K562 (cell line): ENCODE measurements around the gene ANAPC16. TPM values are rescaled to one million over a fixed set of nuclear protein-coding genes. Genes with fewer than 3 reads are reported as not detected.
A peak's percentile ranks its signal among the peaks of the same experiment; 100 is the strongest.

Experiments used
- DPF2 ChIP-seq: fragments of 450-650 bp; IDR thresholded peaks from 2 replicates; pipeline ENCODE4 v1.6.1; 2016
- HNRNPLL ChIP-seq: fragments of 200-400 bp; formaldehyde crosslinking; IDR thresholded peaks from 2 replicates; pipeline ENCODE4 v1.6.1; 2017; ENCODE audit warnings: low read length, low read depth, mild to moderate bottlenecking; ENCODE audit not compliant: poor library complexity, severe bottlenecking
- NCOA2 ChIP-seq, 2 experiments: fragments of 450-650 bp; IDR thresholded peaks; 2 replicates each; pipeline ENCODE4 v1.6.1; 2018; ENCODE audit warnings: mild to moderate bottlenecking in 2 of 2, moderate library complexity in 1 of 2; ENCODE audit not compliant: partially characterized antibody in 2 of 2
- PTTG1 ChIP-seq: fragments of 450-650 bp; IDR thresholded peaks from 2 replicates; pipeline ENCODE4 v1.6.1; 2016; ENCODE audit warnings: low read depth, mild to moderate bottlenecking, missing genetic modification characterization, missing compliant biosample characterization
- RBM15 ChIP-seq: fragments of 200-400 bp; formaldehyde crosslinking; IDR thresholded peaks from 2 replicates; pipeline ENCODE4 v1.6.1; 2018; ENCODE audit warnings: mild to moderate bottlenecking, low read length, moderate library complexity; ENCODE audit not compliant: insufficient read depth
- SAP30 ChIP-seq: fragments of 200-600 bp; sonication (generic); IDR thresholded peaks from 2 replicates; pipeline ENCODE4 v1.6.1; 2012; ENCODE audit warnings: borderline replicate concordance, low read depth, mild to moderate bottlenecking, moderate library complexity, low read length, control low read depth, inconsistent platforms; ENCODE audit not compliant: insufficient read depth, poor library complexity, severe bottlenecking
- SMAD3 ChIP-seq: fragments of 450-650 bp; formaldehyde crosslinking; conservative IDR thresholded peaks from 2 replicates; pipeline ENCODE4 v1.4.0; 2020; ENCODE audit warnings: mild to moderate bottlenecking
- XRCC5 ChIP-seq: fragments of 200-400 bp; formaldehyde crosslinking; IDR thresholded peaks from 2 replicates; pipeline ENCODE4 v1.6.1; 2017; ENCODE audit warnings: low read depth, mild to moderate bottlenecking, low read length
- ZBED1 ChIP-seq: IDR thresholded peaks from 2 replicates; pipeline ENCODE4 v1.6.1; 2014
- ZNF431 ChIP-seq: sonication (generic); formaldehyde crosslinking; IDR thresholded peaks from 2 replicates; pipeline ENCODE4 v1.8.0; 2022; ENCODE audit warnings: mild to moderate bottlenecking, missing genetic modification reagents
- ZNF778 ChIP-seq: fragments of 450-650 bp; formaldehyde crosslinking; IDR thresholded peaks from 2 replicates; pipeline ENCODE4 v1.4.0; 2020; ENCODE audit warnings: mild to moderate bottlenecking, moderate library complexity
- polyA plus RNA-seq, 8 experiments: library from polyadenylated mRNA; depleted of rRNA in 4 of 8; stranded (reverse) in 5 of 8; unstranded in 3 of 8; fragments of >200 nt; fragmentation: Nextera tagmentation in 2 of 8; fragmentation: Illumina TruSeq in 1 of 8; extraction: Ambion mirVana in 2 of 8; extraction: Trizol in 1 of 8; gene quantifications; 2 replicates each; pipeline versions ENCODE4 v1.2.1 to v1.2.3, GENCODE V29; 2011 to 2014; ENCODE audit warnings: inconsistent platforms in 1 of 8, missing spikeins in 1 of 8
- total RNA-seq, 7 experiments: library from RNA; depleted of rRNA in 6 of 7; stranded (reverse); fragments of >200 nt in 6 of 7; fragmentation: Illumina TruSeq in 2 of 7; extraction: Trizol in 2 of 7; gene quantifications; 2 replicates each; pipeline versions ENCODE4 v1.2.1 to v1.2.3, GENCODE V29; 2011 to 2021; ENCODE audit warnings: low replicate concordance in 1 of 7
- TF ChIP-seq, protein P1 (sequence below): fragments of 200-600 bp; sonication (generic); IDR thresholded peaks from one replicate; pipeline ENCODE4 v1.6.1; 2012; ENCODE audit warnings: mild to moderate bottlenecking, low read depth, low read length, inconsistent platforms
- TF ChIP-seq, protein P2 (sequence below): fragments of 450-650 bp; formaldehyde crosslinking; IDR thresholded peaks from 2 replicates; pipeline ENCODE4 v1.4.0; 2020; ENCODE audit warnings: mild to moderate bottlenecking, moderate library complexity

Gene ANAPC16
- total and polyA plus RNA-seq, 9 of the 15 experiments (the other 6 are each of a cell fraction or from before 2014, with no cell fraction given) = 42.6 to 208 (median 108) TPM

DNA sequence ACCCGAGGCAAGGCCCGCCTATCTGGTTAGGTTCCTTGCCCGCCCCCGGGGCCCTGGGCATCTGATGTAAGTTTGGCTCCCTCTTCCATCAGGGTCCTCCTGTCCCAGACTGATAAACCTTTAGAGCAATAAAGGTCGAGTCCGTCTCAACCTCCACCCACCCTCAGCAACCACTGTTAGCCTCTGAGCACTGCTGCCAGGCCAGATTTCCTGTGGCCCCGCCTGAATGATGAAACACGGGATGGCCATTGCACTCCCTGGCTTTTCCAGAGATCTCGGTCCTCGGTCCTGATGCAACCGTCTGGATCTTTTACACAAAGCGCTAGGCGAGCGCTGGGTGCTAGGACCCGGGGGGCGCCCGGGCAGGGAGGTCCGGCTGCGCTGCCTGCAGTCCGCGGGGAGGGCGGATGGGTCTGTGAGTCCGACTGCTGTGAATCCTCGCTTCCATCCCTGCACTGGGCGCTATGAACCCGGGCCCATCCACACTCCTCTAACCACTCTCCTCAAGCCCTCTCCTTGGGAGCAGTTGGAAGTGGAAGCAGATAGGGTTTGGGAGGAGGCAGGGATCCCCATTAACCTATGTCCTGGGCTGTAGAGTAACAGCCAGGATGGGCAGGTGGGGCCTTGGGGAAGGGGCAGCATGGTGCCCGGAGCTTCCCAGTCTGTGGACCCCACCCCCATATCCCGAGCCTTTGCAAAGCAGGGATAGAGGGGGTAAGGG, 57.0 kb downstream of the ANAPC16 start (continued):
- TF ChIP-seq, protein P1, sequence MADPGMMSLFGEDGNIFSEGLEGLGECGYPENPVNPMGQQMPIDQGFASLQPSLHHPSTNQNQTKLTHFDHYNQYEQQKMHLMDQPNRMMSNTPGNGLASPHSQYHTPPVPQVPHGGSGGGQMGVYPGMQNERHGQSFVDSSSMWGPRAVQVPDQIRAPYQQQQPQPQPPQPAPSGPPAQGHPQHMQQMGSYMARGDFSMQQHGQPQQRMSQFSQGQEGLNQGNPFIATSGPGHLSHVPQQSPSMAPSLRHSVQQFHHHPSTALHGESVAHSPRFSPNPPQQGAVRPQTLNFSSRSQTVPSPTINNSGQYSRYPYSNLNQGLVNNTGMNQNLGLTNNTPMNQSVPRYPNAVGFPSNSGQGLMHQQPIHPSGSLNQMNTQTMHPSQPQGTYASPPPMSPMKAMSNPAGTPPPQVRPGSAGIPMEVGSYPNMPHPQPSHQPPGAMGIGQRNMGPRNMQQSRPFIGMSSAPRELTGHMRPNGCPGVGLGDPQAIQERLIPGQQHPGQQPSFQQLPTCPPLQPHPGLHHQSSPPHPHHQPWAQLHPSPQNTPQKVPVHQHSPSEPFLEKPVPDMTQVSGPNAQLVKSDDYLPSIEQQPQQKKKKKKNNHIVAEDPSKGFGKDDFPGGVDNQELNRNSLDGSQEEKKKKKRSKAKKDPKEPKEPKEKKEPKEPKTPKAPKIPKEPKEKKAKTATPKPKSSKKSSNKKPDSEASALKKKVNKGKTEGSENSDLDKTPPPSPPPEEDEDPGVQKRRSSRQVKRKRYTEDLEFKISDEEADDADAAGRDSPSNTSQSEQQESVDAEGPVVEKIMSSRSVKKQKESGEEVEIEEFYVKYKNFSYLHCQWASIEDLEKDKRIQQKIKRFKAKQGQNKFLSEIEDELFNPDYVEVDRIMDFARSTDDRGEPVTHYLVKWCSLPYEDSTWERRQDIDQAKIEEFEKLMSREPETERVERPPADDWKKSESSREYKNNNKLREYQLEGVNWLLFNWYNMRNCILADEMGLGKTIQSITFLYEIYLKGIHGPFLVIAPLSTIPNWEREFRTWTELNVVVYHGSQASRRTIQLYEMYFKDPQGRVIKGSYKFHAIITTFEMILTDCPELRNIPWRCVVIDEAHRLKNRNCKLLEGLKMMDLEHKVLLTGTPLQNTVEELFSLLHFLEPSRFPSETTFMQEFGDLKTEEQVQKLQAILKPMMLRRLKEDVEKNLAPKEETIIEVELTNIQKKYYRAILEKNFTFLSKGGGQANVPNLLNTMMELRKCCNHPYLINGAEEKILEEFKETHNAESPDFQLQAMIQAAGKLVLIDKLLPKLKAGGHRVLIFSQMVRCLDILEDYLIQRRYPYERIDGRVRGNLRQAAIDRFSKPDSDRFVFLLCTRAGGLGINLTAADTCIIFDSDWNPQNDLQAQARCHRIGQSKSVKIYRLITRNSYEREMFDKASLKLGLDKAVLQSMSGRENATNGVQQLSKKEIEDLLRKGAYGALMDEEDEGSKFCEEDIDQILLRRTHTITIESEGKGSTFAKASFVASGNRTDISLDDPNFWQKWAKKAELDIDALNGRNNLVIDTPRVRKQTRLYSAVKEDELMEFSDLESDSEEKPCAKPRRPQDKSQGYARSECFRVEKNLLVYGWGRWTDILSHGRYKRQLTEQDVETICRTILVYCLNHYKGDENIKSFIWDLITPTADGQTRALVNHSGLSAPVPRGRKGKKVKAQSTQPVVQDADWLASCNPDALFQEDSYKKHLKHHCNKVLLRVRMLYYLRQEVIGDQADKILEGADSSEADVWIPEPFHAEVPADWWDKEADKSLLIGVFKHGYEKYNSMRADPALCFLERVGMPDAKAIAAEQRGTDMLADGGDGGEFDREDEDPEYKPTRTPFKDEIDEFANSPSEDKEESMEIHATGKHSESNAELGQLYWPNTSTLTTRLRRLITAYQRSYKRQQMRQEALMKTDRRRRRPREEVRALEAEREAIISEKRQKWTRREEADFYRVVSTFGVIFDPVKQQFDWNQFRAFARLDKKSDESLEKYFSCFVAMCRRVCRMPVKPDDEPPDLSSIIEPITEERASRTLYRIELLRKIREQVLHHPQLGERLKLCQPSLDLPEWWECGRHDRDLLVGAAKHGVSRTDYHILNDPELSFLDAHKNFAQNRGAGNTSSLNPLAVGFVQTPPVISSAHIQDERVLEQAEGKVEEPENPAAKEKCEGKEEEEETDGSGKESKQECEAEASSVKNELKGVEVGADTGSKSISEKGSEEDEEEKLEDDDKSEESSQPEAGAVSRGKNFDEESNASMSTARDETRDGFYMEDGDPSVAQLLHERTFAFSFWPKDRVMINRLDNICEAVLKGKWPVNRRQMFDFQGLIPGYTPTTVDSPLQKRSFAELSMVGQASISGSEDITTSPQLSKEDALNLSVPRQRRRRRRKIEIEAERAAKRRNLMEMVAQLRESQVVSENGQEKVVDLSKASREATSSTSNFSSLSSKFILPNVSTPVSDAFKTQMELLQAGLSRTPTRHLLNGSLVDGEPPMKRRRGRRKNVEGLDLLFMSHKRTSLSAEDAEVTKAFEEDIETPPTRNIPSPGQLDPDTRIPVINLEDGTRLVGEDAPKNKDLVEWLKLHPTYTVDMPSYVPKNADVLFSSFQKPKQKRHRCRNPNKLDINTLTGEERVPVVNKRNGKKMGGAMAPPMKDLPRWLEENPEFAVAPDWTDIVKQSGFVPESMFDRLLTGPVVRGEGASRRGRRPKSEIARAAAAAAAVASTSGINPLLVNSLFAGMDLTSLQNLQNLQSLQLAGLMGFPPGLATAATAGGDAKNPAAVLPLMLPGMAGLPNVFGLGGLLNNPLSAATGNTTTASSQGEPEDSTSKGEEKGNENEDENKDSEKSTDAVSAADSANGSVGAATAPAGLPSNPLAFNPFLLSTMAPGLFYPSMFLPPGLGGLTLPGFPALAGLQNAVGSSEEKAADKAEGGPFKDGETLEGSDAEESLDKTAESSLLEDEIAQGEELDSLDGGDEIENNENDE = no peak
- no peak for TF ChIP-seq ZBED1
- TF ChIP-seq RBM15 = no peak
- 0 out of 2 replicates have a peak, but pooled peaks have one; percentile 5 for TF ChIP-seq SMAD3 (CRISPR knock-in tag)
- no peak for TF ChIP-seq NCOA2 (IDR thresholded peaks at IDR 0.05; ENCODE audit: partially characterized antibody in 2 of 2)
- TF ChIP-seq ZNF778 = no peak
- TF ChIP-seq, protein P2, sequence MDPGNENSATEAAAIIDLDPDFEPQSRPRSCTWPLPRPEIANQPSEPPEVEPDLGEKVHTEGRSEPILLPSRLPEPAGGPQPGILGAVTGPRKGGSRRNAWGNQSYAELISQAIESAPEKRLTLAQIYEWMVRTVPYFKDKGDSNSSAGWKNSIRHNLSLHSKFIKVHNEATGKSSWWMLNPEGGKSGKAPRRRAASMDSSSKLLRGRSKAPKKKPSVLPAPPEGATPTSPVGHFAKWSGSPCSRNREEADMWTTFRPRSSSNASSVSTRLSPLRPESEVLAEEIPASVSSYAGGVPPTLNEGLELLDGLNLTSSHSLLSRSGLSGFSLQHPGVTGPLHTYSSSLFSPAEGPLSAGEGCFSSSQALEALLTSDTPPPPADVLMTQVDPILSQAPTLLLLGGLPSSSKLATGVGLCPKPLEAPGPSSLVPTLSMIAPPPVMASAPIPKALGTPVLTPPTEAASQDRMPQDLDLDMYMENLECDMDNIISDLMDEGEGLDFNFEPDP (CRISPR knock-in tag) = no peak; the same call in 1 of the 2 replicates
- TF ChIP-seq XRCC5 = peak; percentile 69; the same call in 1 of the 2 replicates
- TF ChIP-seq PTTG1 (tag) = no peak
- peak; percentile 67; the same call in 1 of the 2 replicates for TF ChIP-seq ZNF431 (CRISPR knock-in tag)
- no peak for TF ChIP-seq HNRNPLL
- no peak for TF ChIP-seq DPF2
- peak; percentile 56 for TF ChIP-seq SAP30
